Hepatocyte (in vitro differentiated cells): ENCODE data around the gene CYP27C1.

ENCODE experiments used
- CTCF ChIP-seq: fragments of 200-600 bp; sonication (generic); IDR thresholded peaks from 2 replicates; pipeline ENCODE4 v1.5.1; 2016; ENCODE audit warnings: antibody characterized with exemption, mild to moderate bottlenecking; ENCODE audit not compliant: poor library complexity
- EZH2 ChIP-seq: fragments of 200-600 bp; sonication (generic); IDR thresholded peaks from 2 replicates; pipeline ENCODE4 v1.6.1; 2016; ENCODE audit warnings: antibody characterized with exemption, mild to moderate bottlenecking, borderline replicate concordance
- EZH2phosphoT487 ChIP-seq: fragments of 200-600 bp; sonication (generic); IDR thresholded peaks from one replicate; pipeline ENCODE4 v1.6.1; 2018; ENCODE audit warnings: antibody characterized with exemption, mild to moderate bottlenecking, low read depth, moderate library complexity; ENCODE audit not compliant: unreplicated experiment, severe bottlenecking

GRCh38 chr2:127256381-127256780, 36.3 kb upstream of the CYP27C1 start:
- TF ChIP-seq EZH2 (no peak), CTCF (no peak), EZH2phosphoT487 (no peak)
